Skeletal muscle cell (primary cell): Measurements from ENCODE around the gene B9D2.
"Not testable (repeated sequence)": the region's sequence is repeated elsewhere in the genome, so short reads cannot be mapped to it uniquely, and the experiment has no call there.

Experiments used
- DNase-seq: peaks from one replicate; pipeline ENCODE4 v3.0.0-alpha.2; 2010; ENCODE audit warnings: low read depth
- H3K4me3 ChIP-seq: 2 replicates; pipeline ENCODE4 v1.5.1; 2011; ENCODE audit warnings: low read depth, mild to moderate bottlenecking, control low read depth, low read length, moderate library complexity

The B9D2 gene

GRCh38 chr19:41359741-41360140, 4.2 kb downstream of the B9D2 start:
- H3K4me3 ChIP-seq: no peak overlapping the region
- DNase-seq: no peak

GRCh38 chr19:41357746-41358145, 6.2 kb downstream of the B9D2 start:
- no peak overlapping the region for H3K4me3 ChIP-seq
- no peak for DNase-seq

GRCh38 chr19:41356984-41357739, 6.8 kb downstream of the B9D2 start:
- no peak overlapping the region for H3K4me3 ChIP-seq
- no peak for DNase-seq

- H3K4me3 ChIP-seq: no peak overlapping the region
- no peak for DNase-seq
Measured at GRCh38 chr19:41355802-41356201, 8.1 kb downstream of the B9D2 start.

- DNase-seq: no peak
- no peak overlapping the region for H3K4me3 ChIP-seq
Measured at GRCh38 chr19:41355035-41355434, 8.9 kb downstream of the B9D2 start.

- H3K4me3 ChIP-seq: peak overlapping the region; percentile 96
- DNase-seq: no peak
Measured at GRCh38 chr19:41354343-41354953, 9.5 kb downstream of the B9D2 start.

- peak; percentile 54 for DNase-seq
- peak within 1 kb of the TSS; percentile 96 for H3K4me3 ChIP-seq
Measured at GRCh38 chr19:41353466-41354342, 10.2 kb downstream of the B9D2 start, which contains the start of gene TGFB1. TGFB1 (minus strand) TSS chr19:41353922; CDS start chr19:41353044, 878 bp downstream.

- DNase-seq: no peak
- peak overlapping the region; percentile 96 for H3K4me3 ChIP-seq
Measured at GRCh38 chr19:41352609-41353465, 11.1 kb downstream of the B9D2 start.

GRCh38 chr19:41352279-41352608, 11.7 kb downstream of the B9D2 start:
- no peak for DNase-seq
- peak overlapping the region; percentile 96 for H3K4me3 ChIP-seq

- H3K4me3 ChIP-seq: peak overlapping the region; percentile 96
- DNase-seq: no peak
Measured at GRCh38 chr19:41351339-41352245, 12.4 kb downstream of the B9D2 start.

- H3K4me3 ChIP-seq: peak overlapping the region; percentile 96
- DNase-seq: no peak
Measured at GRCh38 chr19:41350735-41351338, 13.1 kb downstream of the B9D2 start.

GRCh38 chr19:41346916-41347315, 17.0 kb downstream of the B9D2 start:
- H3K4me3 ChIP-seq, DNase-seq: not testable (repeated sequence)

- no peak overlapping the region for H3K4me3 ChIP-seq
Measured at GRCh38 chr19:41344162-41344561, 19.8 kb downstream of the B9D2 start.

GRCh38 chr19:41341669-41342490, 22.1 kb downstream of the B9D2 start:
- no peak for DNase-seq
- H3K4me3 ChIP-seq: no peak overlapping the region

More at GRCh38 chr19:41344162-41344561, 19.8 kb downstream of the B9D2 start:
- DNase-seq: no peak

GRCh38 chr19:41339936-41340335, 24.0 kb downstream of the B9D2 start:
- H3K4me3 ChIP-seq: no peak overlapping the region
- DNase-seq: no peak

GRCh38 chr19:41335467-41335866, 28.5 kb downstream of the B9D2 start:
- DNase-seq: no peak
- H3K4me3 ChIP-seq: no peak overlapping the region

- H3K4me3 ChIP-seq: no peak overlapping the region
- DNase-seq: no peak
Measured at GRCh38 chr19:41334793-41335192, 29.2 kb downstream of the B9D2 start.
